SK-N-MC (cell line): ENCODE measurements around the gene RGS7.

ENCODE experiments used
- EZH2 ChIP-seq: fragments of 200-600 bp; sonication (generic); IDR thresholded peaks from one replicate; pipeline ENCODE4 v1.6.1; 2017; ENCODE audit warnings: antibody characterized with exemption
- FOXP2 ChIP-seq: optimal IDR thresholded peaks from 2 replicates; pipeline ENCODE3; 2011; ENCODE audit warnings: mild to moderate bottlenecking, moderate library complexity; ENCODE audit not compliant: insufficient read depth; ENCODE audit errors: extremely low read length, control extremely low read depth
- POLR2AphosphoS5 ChIP-seq: IDR thresholded peaks from 2 replicates; pipeline ENCODE4 v1.6.1; 2012; ENCODE audit warnings: mild to moderate bottlenecking, low read depth, low read length, borderline replicate concordance

DNA sequence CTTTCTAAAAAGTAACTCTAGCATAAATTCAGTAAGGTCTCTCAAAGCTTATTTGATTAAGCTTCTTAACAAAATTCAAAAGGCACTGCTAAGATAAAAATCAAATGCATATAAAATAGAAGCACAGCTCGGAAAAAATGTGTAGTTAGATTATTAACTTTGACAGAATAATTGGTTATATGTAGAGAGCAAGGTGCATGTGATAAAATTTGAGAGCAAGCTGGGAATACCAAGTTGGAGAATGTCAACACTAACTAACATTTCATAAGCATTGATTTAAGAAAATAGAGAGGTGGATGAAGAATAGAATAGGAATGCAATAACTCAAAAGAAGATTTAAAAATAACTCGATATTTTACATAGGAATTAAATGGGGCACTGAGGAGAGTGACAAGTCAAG, 540.5 kb downstream of the RGS7 start:
- TF ChIP-seq EZH2 (no peak), POLR2AphosphoS5 (no peak), FOXP2 (no peak)
